ENCODE data around the gene CD46. TPM values are rescaled to one million over a fixed set of nuclear protein-coding genes. Genes with fewer than 3 reads are reported as not detected.

The CD46 gene
- total RNA-seq, 2 donors from 2014 or later: 44.9 to 85.4 TPM

- peaks cover 18% of the 10 kb centered on the region for H3K36me3 ChIP-seq
- H3K27ac ChIP-seq: no peak overlapping the region
- peaks cover 0 to 6% of the 10 kb centered on the region in 2 donors for H3K9me3 ChIP-seq
- H3K4me3 ChIP-seq: no peak overlapping the region
- H3K4me1 ChIP-seq: peaks cover 0 to 4% of the 10 kb centered on the region in 2 donors
- no peaks in the 10 kb centered on the region for H3K27me3 ChIP-seq
- TF ChIP-seq CTCF (IDR thresholded peaks at IDR 0.05): no peak
- DNase-seq (ENCODE audit: low spot score): no peak
Measured at GRCh38 chr1:207779008-207779407, 27.2 kb downstream of the CD46 start.

DNA sequence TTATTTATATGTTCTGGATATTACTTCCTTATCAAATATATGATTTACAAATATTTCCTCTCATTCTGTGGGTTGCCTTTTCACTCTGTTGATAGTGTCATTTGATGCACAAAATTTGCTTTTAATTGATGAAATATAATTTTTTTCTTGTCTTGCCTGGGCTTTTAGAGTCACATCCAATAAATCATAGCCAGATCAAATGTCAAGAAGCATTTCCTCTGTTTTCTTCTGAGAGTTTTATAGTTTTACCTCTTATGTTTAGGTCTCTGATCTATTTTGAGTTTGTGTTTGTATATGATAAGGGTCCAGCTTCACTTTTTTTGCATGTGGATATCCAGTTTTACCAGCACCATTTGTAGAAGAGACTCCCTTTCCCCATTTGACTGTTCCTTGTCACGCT is 29.5 kb downstream of the CD46 start:
- peaks cover 0 to 6% of the 10 kb centered on the region in 2 donors for H3K9me3 ChIP-seq
- H3K4me3 ChIP-seq: no peak overlapping the region
- TF ChIP-seq CTCF (IDR thresholded peaks at IDR 0.05): no peak
- DNase-seq (ENCODE audit: low spot score): no peak
- no peak overlapping the region for H3K27ac ChIP-seq
- H3K4me1 ChIP-seq: peaks cover 0 to 4% of the 10 kb centered on the region in 2 donors
- H3K27me3 ChIP-seq: no peaks in the 10 kb centered on the region
- peaks cover 12% of the 10 kb centered on the region for H3K36me3 ChIP-seq

DNA sequence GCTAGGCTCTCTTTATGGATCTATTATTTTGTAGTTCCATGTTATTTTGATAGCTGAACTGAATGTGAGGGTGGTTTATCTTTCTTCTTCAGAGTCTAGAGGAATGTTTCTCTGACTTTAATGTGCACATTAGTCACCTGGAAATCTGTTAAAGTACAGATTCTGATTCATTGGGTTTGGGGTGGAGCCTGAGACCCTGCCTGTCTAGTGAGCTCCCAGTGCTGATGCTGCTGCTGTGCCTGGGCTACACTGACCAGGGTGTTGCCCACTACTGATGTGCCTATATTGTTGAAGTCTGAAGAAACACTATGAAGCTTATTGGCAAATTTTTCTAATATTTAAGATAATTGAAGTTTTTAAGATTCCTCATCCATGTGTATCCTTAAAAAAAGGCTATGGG is 35.9 kb downstream of the CD46 start:
- no peaks in the 10 kb centered on the region for H3K27me3 ChIP-seq
- DNase-seq (ENCODE audit: low spot score): no peak
- no peak overlapping the region for H3K27ac ChIP-seq
- no peak overlapping the region for H3K4me3 ChIP-seq
- peaks cover 4% of the 10 kb centered on the region for H3K36me3 ChIP-seq
- H3K4me1 ChIP-seq: no peaks in the 10 kb centered on the region
- TF ChIP-seq CTCF (IDR thresholded peaks at IDR 0.05): no peak
- no peaks in the 10 kb centered on the region for H3K9me3 ChIP-seq

- H3K27me3 ChIP-seq: no peaks in the 10 kb centered on the region
- no peak for TF ChIP-seq CTCF (IDR thresholded peaks at IDR 0.05)
- no peaks in the 10 kb centered on the region for H3K9me3 ChIP-seq
- no peak overlapping the region for H3K27ac ChIP-seq
- H3K4me1 ChIP-seq: no peaks in the 10 kb centered on the region
- no peak overlapping the region for H3K4me3 ChIP-seq
- no peak for DNase-seq (ENCODE audit: low spot score)
- H3K36me3 ChIP-seq: peaks cover 12% of the 10 kb centered on the region
Measured at GRCh38 chr1:207789386-207789785, 37.5 kb downstream of the CD46 start.

DNA sequence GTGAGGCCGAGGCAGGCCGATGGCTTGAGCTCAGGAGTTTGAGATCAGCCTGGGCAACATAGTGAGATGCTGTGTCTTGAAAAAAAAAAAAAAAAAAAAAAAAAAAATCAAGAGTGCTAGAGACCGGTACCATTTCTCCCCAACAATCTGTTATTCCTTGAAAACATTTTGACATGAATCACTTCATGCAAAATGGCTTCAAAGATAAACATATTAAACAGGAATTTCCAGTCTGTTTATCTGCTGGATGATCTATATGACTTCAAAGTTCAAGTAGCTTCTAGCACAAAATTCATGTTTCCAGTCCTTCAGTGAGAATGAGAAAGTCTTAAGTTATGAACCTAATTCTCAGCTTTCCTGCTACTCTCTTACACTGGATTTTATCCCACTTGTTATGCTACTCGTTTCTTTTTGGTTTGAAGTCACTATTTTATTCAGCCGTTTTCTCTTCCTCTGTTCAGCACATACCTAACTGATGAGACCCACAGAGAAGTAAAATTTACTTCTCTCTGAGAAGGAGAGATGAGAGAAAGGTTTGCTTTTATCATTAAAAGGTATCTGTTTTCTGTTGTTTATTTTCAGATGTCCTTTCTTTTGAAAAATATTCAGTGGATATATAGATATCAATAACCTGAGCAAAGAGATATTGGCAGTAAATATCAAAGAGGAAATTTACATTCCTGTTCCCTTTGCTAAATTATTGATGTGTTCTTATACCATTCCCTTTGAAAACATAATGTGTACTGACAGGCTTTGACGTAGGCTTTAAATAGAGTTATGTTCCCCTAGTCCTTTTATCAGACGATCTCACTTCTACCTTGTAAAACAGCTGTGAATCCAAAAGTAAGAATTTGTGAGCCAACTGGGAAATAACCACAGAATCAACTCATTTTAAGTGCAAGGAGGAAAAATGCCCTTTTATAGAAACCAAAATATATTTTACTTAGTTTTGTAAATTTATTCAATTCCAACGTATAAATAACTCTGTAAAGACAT is 38.2 kb downstream of the CD46 start:
- Histone ChIP-seq H3K27me3 (no peaks in the 10 kb centered on the region), H3K4me1 (no peaks in the 10 kb centered on the region), H3K4me3 (no peak overlapping the region), H3K9me3 (no peaks in the 10 kb centered on the region), H3K27ac (no peak overlapping the region), H3K36me3 (peaks cover 18% of the 10 kb centered on the region)
- DNase-seq (ENCODE audit: low spot score): no peak
- no peak for TF ChIP-seq CTCF (IDR thresholded peaks at IDR 0.05)

Data from right atrium auricular region (tissue), 2 donors.